ENCODE data around the gene RPS19BP1.

DNA sequence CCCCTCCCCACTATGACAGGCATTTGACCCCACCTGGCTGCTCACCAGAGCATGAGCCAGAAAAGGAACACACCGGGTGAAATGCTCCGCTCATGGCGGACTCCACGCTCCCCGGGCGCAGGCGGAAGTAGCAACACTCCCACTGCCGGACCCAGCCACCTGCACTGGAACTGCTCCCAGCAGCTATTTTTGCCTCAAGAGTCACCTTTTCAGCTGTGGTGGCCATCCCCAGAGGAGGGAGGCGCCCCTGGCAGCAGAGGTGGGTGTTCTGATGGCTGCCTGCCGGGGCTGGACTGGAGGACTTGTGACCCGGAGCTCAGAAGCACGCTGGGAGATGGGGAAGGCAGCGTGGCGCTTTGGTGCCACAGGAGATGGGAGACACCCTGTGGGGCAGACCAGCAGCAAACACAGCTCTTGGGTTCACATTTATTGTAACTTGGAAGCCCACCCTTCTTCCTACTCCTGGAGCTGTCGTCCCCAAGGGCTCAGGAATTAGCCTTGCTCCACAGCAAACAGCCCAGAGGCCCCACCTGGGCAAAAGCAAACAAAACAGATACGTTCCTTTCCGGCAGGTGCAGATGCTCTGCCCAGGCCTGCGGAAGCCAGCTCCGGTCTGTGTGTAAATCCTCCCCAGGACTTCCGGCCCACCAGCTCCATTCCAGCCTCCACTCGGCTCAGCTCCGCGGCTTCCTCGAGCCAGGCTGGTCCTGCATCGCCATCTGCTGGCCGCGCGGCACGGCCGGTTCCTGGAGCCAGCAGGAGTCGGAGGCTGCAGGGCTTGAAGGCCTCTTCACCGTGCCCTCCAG, 3.7 kb downstream of the RPS19BP1 start:
- TF ChIP-seq POLR2AphosphoS5 (IDR thresholded peaks at IDR 0.05; ENCODE audit: low read depth, low read length) (peak; percentile 2; the same call in 1 of the 2 replicates), TAF1 (IDR thresholded peaks at IDR 0.05; ENCODE audit: low read depth, low read length) (peak; percentile 33; the same call in 1 of the 2 replicates), POLR2A (IDR thresholded peaks at IDR 0.05; ENCODE audit: low read depth, low read length) (peak; percentile 18; the same call in 1 of the 2 replicates)

Data from GM12891 (cell line).